ENCODE data around the gene STARD7.

Gene STARD7

DNA sequence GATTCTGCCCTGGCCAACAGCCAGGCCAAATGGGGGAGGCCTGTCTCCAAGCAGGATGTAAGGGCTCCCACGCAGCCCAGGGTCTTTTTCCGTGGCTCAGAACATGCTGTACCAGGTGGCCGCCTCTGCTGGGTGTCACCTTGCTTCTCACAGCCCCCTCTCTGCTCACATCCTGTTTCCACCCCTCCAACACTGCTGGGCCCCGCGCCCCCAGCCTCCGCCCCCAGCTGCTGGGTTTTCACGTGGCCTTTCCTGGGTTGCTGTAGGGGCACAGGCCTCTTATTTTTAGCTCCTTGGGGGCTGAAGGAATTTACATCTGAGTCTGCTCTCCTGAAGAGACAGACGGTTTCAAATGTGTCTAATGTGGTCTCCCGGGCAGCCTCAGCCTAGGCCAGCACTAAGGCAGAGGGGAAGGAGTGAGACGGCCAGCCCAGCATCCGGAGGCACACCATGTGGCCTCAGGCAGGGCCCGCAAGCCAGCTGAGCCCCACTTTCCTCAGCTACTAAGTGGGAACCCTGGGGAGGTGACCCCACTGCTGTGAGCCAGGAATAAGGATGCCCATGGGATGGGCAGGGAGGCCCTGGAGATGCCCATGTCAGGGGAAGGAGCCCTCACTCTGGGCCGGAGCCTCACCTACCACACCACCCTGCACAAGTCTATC, 44.7 kb downstream of the STARD7 start:
- no peak for TF ChIP-seq CTCF (IDR thresholded peaks at IDR 0.05)

DNA sequence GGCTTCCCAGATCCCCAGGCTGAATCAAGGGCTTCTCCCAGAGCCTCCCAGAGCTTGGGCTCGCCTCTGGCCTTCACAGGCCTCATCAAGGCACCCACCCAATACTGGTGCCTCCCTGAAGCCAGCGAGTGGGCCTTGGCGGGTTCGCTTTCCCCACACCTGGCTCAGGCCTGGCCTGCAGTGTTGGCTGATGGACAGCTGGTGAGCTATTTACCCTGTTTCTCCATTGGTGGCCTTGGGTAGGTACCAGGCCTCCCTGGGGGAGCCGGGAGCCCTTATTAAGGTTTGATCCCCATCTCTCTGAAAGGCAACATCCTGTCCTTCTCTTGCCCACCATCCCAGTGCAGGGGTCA, 45.2 kb downstream of the STARD7 start:
- no peak for TF ChIP-seq CTCF (IDR thresholded peaks at IDR 0.05)

- TF ChIP-seq CTCF (IDR thresholded peaks at IDR 0.05) = no peak
These were observed 46.7 kb downstream of the STARD7 start for GRCh38 chr2:96161898-96162297.

- no peak for TF ChIP-seq CTCF (IDR thresholded peaks at IDR 0.05)
These were observed 49.4 kb downstream of the STARD7 start for GRCh38 chr2:96159084-96159830.

DNA sequence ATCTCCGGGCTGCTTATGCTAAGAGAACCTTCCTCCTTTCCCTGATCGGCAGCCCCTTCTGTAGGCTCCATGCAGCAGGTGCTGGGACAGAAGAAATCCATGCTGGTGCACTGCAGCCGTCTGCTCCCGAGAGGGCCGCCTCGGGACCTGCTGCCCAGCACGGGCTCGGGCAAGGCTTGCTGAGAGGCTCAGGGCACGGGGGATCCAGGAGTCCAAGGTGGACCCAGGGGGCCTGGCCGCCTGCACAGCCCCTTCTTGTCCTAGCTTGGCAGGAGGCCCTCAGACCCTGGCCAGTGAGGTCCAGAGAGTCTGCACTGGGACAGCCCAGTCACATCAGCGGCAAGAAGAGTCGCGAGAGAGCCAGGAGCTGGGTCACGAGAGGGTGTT, 50.1 kb downstream of the STARD7 start:
- TF ChIP-seq CTCF (IDR thresholded peaks at IDR 0.05) = no peak

DNA sequence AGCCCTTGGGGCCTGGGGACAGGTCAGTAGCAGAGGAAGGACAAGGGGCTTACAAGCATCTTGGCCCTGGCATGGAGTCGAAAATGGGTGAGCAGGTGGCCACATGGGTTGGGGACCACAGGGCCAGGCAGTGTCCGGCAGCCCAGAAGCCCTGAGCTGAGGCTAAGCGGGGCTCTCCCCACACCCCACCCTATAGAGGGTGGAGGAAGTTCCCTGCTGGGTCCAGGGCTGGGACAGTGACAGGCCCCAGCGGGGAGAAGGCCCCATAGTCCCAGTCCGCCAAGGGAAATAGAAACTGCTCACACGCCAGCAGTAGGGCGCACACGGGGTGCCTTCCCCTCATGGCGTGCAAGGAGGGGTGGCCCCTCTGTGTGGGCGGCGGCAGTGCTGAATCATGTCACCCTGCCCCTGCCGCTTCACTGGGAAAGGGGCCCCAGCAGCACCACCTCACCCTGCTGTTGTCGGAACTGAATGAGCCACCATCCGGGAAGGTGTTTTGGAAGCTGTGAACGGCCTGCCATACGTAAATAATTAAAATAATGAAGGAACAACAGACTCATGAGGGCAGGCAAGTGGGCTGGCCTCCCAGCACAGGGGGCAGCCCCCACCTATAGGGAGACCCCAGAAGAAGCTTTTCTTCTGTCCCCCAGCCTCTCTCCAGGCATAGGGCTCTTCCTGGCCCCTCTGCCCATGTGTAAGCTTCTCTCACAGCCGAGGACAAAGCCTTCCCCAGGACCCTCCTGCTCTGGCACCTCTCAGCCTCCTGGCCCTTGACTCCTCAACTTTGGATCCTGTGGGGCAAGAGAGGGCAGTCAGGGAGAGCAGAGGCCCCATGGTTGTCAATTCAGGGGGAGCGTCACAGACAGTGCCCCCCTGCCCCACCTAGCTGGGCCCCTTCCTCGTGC, 50.7 kb downstream of the STARD7 start:
- TF ChIP-seq CTCF (IDR thresholded peaks at IDR 0.05) = no peak

- TF ChIP-seq CTCF (IDR thresholded peaks at IDR 0.05) = no peak
These were observed 51.5 kb downstream of the STARD7 start for GRCh38 chr2:96156926-96157648.

Data from LNCAP (cell line).